Lower leg skin (tissue), 3 donors: ENCODE results near the gene CAPN9.

Source experiments
- CTCF ChIP-seq, 3 donors: fragments of 450-650 bp; IDR thresholded peaks; one replicate each; pipeline ENCODE4 v1.5.1; 2016; ENCODE audit warnings: antibody characterized with exemption in 3 of 3, mild to moderate bottlenecking in 3 of 3, moderate library complexity in 2 of 3
- POLR2A ChIP-seq, 2 donors: fragments of 450-650 bp; IDR thresholded peaks; one replicate each; pipeline ENCODE4 v1.6.1; 2016 to 2017; ENCODE audit warnings: antibody characterized with exemption in 2 of 2, mild to moderate bottlenecking in 1 of 2, moderate library complexity in 1 of 2

- TF ChIP-seq POLR2A (IDR thresholded peaks at IDR 0.05) (no peak), CTCF (IDR thresholded peaks at IDR 0.05) (no peak)
Measured at GRCh38 chr1:230824919-230825721, 77.9 kb downstream of the CAPN9 start.
